NCI-H748 treated with DMSO at 0.1 percent for 48 hours (cell line): ENCODE data around the gene KLHL22.

Experiments
- DNase-seq: peaks from one replicate; lab custom pipeline; 2025; lab: John Stamatoyannopoulos, UW

KLHL22 gene

GRCh38 chr22:20446383-20446970, 49.1 kb downstream of the KLHL22 start:
- DNase-seq, result no peak

GRCh38 chr22:20444325-20444724, 51.3 kb downstream of the KLHL22 start:
- DNase-seq, result no peak

GRCh38 chr22:20442485-20443284, 52.9 kb downstream of the KLHL22 start:
- DNase-seq, result no peak

GRCh38 chr22:20441631-20442484, 53.7 kb downstream of the KLHL22 start:
- DNase-seq, result no peak

GRCh38 chr22:20440637-20441591, 54.7 kb downstream of the KLHL22 start:
- DNase-seq, result no peak

GRCh38 chr22:20439928-20440575, 55.5 kb downstream of the KLHL22 start:
- no peak for DNase-seq

GRCh38 chr22:20439556-20439927, 56.1 kb downstream of the KLHL22 start:
- DNase-seq, result no peak

- no peak for DNase-seq
Observed at GRCh38 chr22:20438678-20439492, 56.7 kb downstream of the KLHL22 start.

GRCh38 chr22:20438427-20438677, 57.2 kb downstream of the KLHL22 start:
- no peak for DNase-seq

GRCh38 chr22:20437613-20438426, 57.8 kb downstream of the KLHL22 start, which contains the start of gene SCARF2:
Gene SCARF2, minus strand, starts transcription at chr22:20437825. Its CDS starts 71 bp downstream, at chr22:20437754.
- no peak for DNase-seq

- no peak for DNase-seq
Observed at GRCh38 chr22:20436768-20437612, 58.6 kb downstream of the KLHL22 start.

- DNase-seq, result no peak
Observed at GRCh38 chr22:20436307-20436767, 59.3 kb downstream of the KLHL22 start.

- no peak for DNase-seq
Observed at GRCh38 chr22:20435436-20436306, 59.9 kb downstream of the KLHL22 start.

- DNase-seq, result no peak
Observed at GRCh38 chr22:20434773-20435172, 60.8 kb downstream of the KLHL22 start.

GRCh38 chr22:20434264-20434751, 61.3 kb downstream of the KLHL22 start:
- no peak for DNase-seq

GRCh38 chr22:20433686-20434241, 61.8 kb downstream of the KLHL22 start:
- no peak for DNase-seq

- no peak for DNase-seq
Observed at GRCh38 chr22:20433191-20433590, 62.4 kb downstream of the KLHL22 start.
